Epidermal melanocyte (primary cell): ENCODE measurements around the gene ID1.
A peak's percentile ranks its signal among the peaks of the same experiment; 100 is the strongest.
"Not testable (repeated sequence)": the region's sequence is repeated elsewhere in the genome, so short reads cannot be mapped to it uniquely, and the experiment has no call there.

ENCODE experiments used
- DNase-seq: peaks from one replicate; pipeline ENCODE4 v3.0.0; 2011; ENCODE audit warnings: low spot score; ENCODE audit not compliant: insufficient read length

The ID1 gene

GRCh38 chr20:31602431-31602778, 2.7 kb upstream of the ID1 start:
- no peak for DNase-seq

- no peak for DNase-seq
Measured at GRCh38 chr20:31602779-31603441, 2.2 kb upstream of the ID1 start.

GRCh38 chr20:31603822-31604566, 1.1 kb upstream of the ID1 start:
- peak; percentile 70 for DNase-seq

GRCh38 chr20:31604567-31605030, 490 bp upstream of the ID1 start:
- no peak for DNase-seq

- DNase-seq, result no peak
Measured at GRCh38 chr20:31605902-31606803, 1.1 kb downstream of the ID1 start.

GRCh38 chr20:31606804-31607639, 1.9 kb downstream of the ID1 start:
- DNase-seq, result no peak

GRCh38 chr20:31607640-31608250, 2.7 kb downstream of the ID1 start:
- DNase-seq, result no peak

- no peak for DNase-seq
Measured at GRCh38 chr20:31608251-31608945, 3.3 kb downstream of the ID1 start.

- DNase-seq, result not testable (repeated sequence)
Measured at GRCh38 chr20:31612271-31612640, 7.2 kb downstream of the ID1 start.

GRCh38 chr20:31615416-31615815, 10.3 kb downstream of the ID1 start:
- no peak for DNase-seq

- no peak for DNase-seq
Measured at GRCh38 chr20:31617432-31618104, 12.5 kb downstream of the ID1 start.

- no peak for DNase-seq
Measured at GRCh38 chr20:31620246-31620645, 15.2 kb downstream of the ID1 start.

GRCh38 chr20:31623123-31623505, 18.0 kb downstream of the ID1 start:
- not testable (repeated sequence) for DNase-seq

GRCh38 chr20:31626534-31626933, 21.4 kb downstream of the ID1 start:
- DNase-seq, result not testable (repeated sequence)

GRCh38 chr20:31628057-31628456, 23.0 kb downstream of the ID1 start:
- not testable (repeated sequence) for DNase-seq

GRCh38 chr20:31630187-31630790, 25.2 kb downstream of the ID1 start:
- no peak for DNase-seq

GRCh38 chr20:31632548-31633338, 27.7 kb downstream of the ID1 start:
- no peak for DNase-seq

GRCh38 chr20:31633339-31633914, 28.3 kb downstream of the ID1 start:
- DNase-seq, result no peak
